ENCODE results near the gene TRPV4.

DNA sequence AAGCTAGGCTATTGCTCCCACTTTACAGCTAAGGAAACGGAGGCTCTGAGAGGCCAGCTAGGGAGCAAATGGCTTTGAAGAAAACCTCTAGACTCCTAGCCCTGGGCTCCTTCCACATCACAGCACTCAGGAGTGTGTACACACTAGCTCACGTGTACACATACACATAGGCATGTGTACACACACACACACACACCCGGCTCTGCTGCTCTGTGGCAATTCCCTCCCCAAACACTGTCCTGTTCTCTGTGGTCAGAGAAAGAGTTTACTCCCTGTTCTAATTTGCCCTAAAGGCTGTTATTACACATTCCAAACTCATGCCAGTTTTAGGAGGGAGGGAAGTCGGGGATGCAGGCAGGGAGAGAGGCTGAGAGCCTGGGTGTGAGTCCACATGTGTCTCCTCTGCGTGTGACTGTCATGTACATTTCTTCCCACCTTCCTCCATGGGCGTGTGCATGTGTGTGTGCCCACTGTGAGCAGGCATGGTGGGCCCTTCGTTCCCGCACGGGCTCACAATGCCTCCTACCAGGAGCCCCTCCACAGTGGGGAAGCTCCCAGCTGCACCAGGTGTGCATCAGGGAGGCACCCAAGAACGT is 14.2 kb downstream of the TRPV4 start:
- no peak for TF ChIP-seq POLR2A (IDR thresholded peaks at IDR 0.05; ENCODE audit: extremely low read depth, insufficient read length)
- TF ChIP-seq, protein P1, sequence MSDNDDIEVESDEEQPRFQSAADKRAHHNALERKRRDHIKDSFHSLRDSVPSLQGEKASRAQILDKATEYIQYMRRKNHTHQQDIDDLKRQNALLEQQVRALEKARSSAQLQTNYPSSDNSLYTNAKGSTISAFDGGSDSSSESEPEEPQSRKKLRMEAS (IDR thresholded peaks at IDR 0.05; ENCODE audit: low read depth, low read length): no peak
- TF ChIP-seq, protein P2, sequence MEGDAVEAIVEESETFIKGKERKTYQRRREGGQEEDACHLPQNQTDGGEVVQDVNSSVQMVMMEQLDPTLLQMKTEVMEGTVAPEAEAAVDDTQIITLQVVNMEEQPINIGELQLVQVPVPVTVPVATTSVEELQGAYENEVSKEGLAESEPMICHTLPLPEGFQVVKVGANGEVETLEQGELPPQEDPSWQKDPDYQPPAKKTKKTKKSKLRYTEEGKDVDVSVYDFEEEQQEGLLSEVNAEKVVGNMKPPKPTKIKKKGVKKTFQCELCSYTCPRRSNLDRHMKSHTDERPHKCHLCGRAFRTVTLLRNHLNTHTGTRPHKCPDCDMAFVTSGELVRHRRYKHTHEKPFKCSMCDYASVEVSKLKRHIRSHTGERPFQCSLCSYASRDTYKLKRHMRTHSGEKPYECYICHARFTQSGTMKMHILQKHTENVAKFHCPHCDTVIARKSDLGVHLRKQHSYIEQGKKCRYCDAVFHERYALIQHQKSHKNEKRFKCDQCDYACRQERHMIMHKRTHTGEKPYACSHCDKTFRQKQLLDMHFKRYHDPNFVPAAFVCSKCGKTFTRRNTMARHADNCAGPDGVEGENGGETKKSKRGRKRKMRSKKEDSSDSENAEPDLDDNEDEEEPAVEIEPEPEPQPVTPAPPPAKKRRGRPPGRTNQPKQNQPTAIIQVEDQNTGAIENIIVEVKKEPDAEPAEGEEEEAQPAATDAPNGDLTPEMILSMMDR (IDR thresholded peaks at IDR 0.05; ENCODE audit: low read depth, low read length): no peak

Data from NB4 (cell line).